NCI-H748 (cell line): ENCODE data around the gene HOXB8.
A peak's percentile ranks its signal among the peaks of the same experiment; 100 is the strongest.

ENCODE experiments used
- DNase-seq: peaks from one replicate; lab custom pipeline; 2025; ENCODE audit not compliant: unreplicated experiment; lab: John Stamatoyannopoulos, UW

HOXB8 gene

GRCh38 chr17:48637323-48638260 lies 22.5 kb upstream of the HOXB8 start:
- DNase-seq, result no peak

- DNase-seq, result peak; percentile 92
Observed at GRCh38 chr17:48636177-48637018, 21.3 kb upstream of the HOXB8 start.

- DNase-seq, result no peak
Observed at GRCh38 chr17:48634493-48635208, 19.6 kb upstream of the HOXB8 start.

- no peak for DNase-seq
Observed at GRCh38 chr17:48633266-48633677, 18.2 kb upstream of the HOXB8 start.

- DNase-seq, result no peak
Observed at GRCh38 chr17:48632579-48633265, 17.6 kb upstream of the HOXB8 start.

- no peak for DNase-seq
Observed at GRCh38 chr17:48631693-48632578, 16.8 kb upstream of the HOXB8 start.

- no peak for DNase-seq
Observed at GRCh38 chr17:48630925-48631692, 16.0 kb upstream of the HOXB8 start.

- DNase-seq, result no peak
Observed at GRCh38 chr17:48630009-48630924, 15.2 kb upstream of the HOXB8 start.

- no peak for DNase-seq
Observed at GRCh38 chr17:48629411-48629759, 14.3 kb upstream of the HOXB8 start.

GRCh38 chr17:48628649-48629410 lies 13.7 kb upstream of the HOXB8 start:
- no peak for DNase-seq

- DNase-seq, result no peak
Observed at GRCh38 chr17:48627623-48628521, 12.8 kb upstream of the HOXB8 start.

- DNase-seq, result no peak
Observed at GRCh38 chr17:48627118-48627597, 12.1 kb upstream of the HOXB8 start.

GRCh38 chr17:48626245-48627117 lies 11.4 kb upstream of the HOXB8 start, which contains the start of gene HOXB9:
Gene HOXB9 (minus strand): TSS chr17:48626358. CDS start chr17:48626269, 89 bp downstream.
- DNase-seq, result peak; percentile 68

- peak; percentile 69 for DNase-seq
Observed at GRCh38 chr17:48625495-48626244, 10.6 kb upstream of the HOXB8 start.
